HG03103 (cell line): ENCODE measurements around the gene OR51E1.

Experiments used
- ATAC-seq: cut with Tn5 transposase; IDR thresholded peaks from one replicate; pipeline ENCODE4 v1.9.1; 2021; ENCODE audit warnings: low read depth; ENCODE audit not compliant: unreplicated experiment

Gene OR51E1

GRCh38 chr11:4643682-4644081, at the start of gene OR51E1:
TSS of gene OR51E1 (plus strand) at chr11:4643982. CDS start at chr11:4652527, 8,545 bp downstream.
- ATAC-seq, result no peak

- no peak for ATAC-seq
Measured at GRCh38 chr11:4605057-4605456, 38.7 kb upstream of the OR51E1 start.

GRCh38 chr11:4606231-4607015, 37.4 kb upstream of the OR51E1 start:
- ATAC-seq, result no peak

- no peak for ATAC-seq
Measured at GRCh38 chr11:4607096-4607495, 36.7 kb upstream of the OR51E1 start.

GRCh38 chr11:4607781-4608666, 35.8 kb upstream of the OR51E1 start, which contains the start of gene TRIM68:
TSS of gene TRIM68 (minus strand) at chr11:4608231. CDS start at chr11:4605504, 2,727 bp downstream.
- peak; percentile 99 for ATAC-seq

- no peak for ATAC-seq
Measured at GRCh38 chr11:4610258-4610935, 33.4 kb upstream of the OR51E1 start.

GRCh38 chr11:4611986-4612385, 31.8 kb upstream of the OR51E1 start:
- no peak for ATAC-seq

- no peak for ATAC-seq
Measured at GRCh38 chr11:4615856-4616444, 27.8 kb upstream of the OR51E1 start.

GRCh38 chr11:4619514-4619913, 24.3 kb upstream of the OR51E1 start:
- no peak for ATAC-seq

GRCh38 chr11:4626207-4627099, 17.3 kb upstream of the OR51E1 start:
- peak; percentile 86 for ATAC-seq

- ATAC-seq, result no peak
Measured at GRCh38 chr11:4636136-4636535, 7.6 kb upstream of the OR51E1 start.

- peak; percentile 93 for ATAC-seq
Measured at GRCh38 chr11:4636962-4637661, 6.7 kb upstream of the OR51E1 start, which contains the start of gene OR51D1. TSS of gene OR51D1 (plus strand) at chr11:4637477. CDS start at chr11:4639791, 2,314 bp downstream.

GRCh38 chr11:4637662-4638047, 6.1 kb upstream of the OR51E1 start:
- ATAC-seq, result no peak

GRCh38 chr11:4639931-4640330, 3.9 kb upstream of the OR51E1 start:
- no peak for ATAC-seq

GRCh38 chr11:4641501-4641900, 2.3 kb upstream of the OR51E1 start:
- no peak for ATAC-seq

GRCh38 chr11:4642043-4642442, 1.7 kb upstream of the OR51E1 start:
- no peak for ATAC-seq

- no peak for ATAC-seq
Measured at GRCh38 chr11:4643076-4643475, 706 bp upstream of the OR51E1 start.

- ATAC-seq, result no peak
Measured at GRCh38 chr11:4644233-4644632, 451 bp downstream of the OR51E1 start.

GRCh38 chr11:4645974-4646373, 2.2 kb downstream of the OR51E1 start:
- no peak for ATAC-seq
